Measurements from ENCODE around the gene ANAPC15. TPM values are rescaled to one million over a fixed set of nuclear protein-coding genes. Genes with fewer than 3 reads are reported as not detected.

Gene ANAPC15
- total and polyA plus RNA-seq, 2 of the 13 experiments (the other 11 are each of a cell fraction or from before 2014, with no cell fraction given): 18.8 to 25.7 TPM

DNA sequence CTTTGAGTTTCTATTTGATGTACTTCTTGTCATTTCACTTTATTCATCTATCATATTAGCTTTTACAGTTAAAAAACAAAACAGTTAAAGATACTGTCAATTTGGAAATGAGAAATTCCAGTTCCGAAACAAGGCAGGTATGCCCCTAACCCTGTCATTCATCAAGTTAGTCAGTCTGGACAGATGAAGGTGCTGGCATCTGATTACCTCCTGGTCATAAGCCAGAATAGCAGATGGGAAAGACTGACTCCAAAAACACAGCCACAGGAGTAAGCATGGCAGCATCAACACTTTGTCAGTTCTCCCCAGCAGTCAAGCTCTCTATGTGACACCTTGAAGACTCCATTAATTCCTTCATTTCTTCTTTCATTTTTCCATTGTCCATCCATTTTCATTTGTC lies 27.5 kb downstream of the ANAPC15 start (continued):
- TF ChIP-seq MEIS1 (CRISPR knock-in tag; IDR thresholded peaks at IDR 0.05; ENCODE audit: borderline replicate concordance) (no peak), KAT8 (CRISPR knock-in tag; IDR thresholded peaks at IDR 0.05) (no peak), ZNF652 (CRISPR knock-in tag; IDR thresholded peaks at IDR 0.05; ENCODE audit: borderline replicate concordance, low read depth) (no peak), ZNF75D (CRISPR knock-in tag; IDR thresholded peaks at IDR 0.05; ENCODE audit: borderline replicate concordance) (no peak), XBP1 (CRISPR knock-in tag; IDR thresholded peaks at IDR 0.05) (no peak), ZNF660 (CRISPR knock-in tag; IDR thresholded peaks at IDR 0.05; ENCODE audit: borderline replicate concordance, low read depth) (no peak), ZNF451 (CRISPR knock-in tag; IDR thresholded peaks at IDR 0.05) (no peak), ZNF234 (CRISPR knock-in tag; conservative IDR thresholded peaks at IDR 0.05) (no peak), KLF15 (CRISPR knock-in tag; IDR thresholded peaks at IDR 0.05; ENCODE audit: borderline replicate concordance) (no peak), ZC3H4 (CRISPR knock-in tag; IDR thresholded peaks at IDR 0.05; ENCODE audit: borderline replicate concordance) (no peak), ZBTB20 (CRISPR knock-in tag; IDR thresholded peaks at IDR 0.05; ENCODE audit: borderline replicate concordance, low read depth) (no peak)

DNA sequence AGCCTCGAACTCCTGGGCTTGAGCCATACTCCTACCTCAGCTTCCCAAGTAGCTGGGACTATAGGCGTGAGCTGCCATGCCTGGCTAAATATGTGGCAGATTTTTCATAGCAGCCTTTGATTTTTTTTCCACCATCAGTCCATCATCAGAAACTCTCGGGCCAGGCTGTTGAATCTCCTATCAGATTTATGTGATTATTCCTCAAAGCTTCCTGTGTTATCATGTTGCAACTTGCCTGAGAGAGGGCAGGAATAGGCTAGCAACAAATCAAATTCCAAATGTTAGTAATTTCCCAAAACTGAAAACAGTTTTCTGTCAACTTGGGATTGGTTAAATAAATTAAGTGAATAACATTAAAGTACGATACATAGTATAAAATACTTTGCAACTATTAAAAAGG lies 28.4 kb downstream of the ANAPC15 start:
- in situ Hi-C loops (cut with HindIII; ENCODE audit: extremely low pct_ligation_motif_present, low pct_unique_long_range_greater_than_20kb): no loop called here
- POLR2A ChIA-PET: interaction anchor here (1.4 kb wide), 1 partner anchor 9 kb away, joined by 3 read pairs; no protein-coding TSS in a partner anchor
- WGBS (ENCODE audit: low lambda C conversion rate): 94% methylated on average over 4 of the region's 4 CpGs
- no peak for DNase-seq (ENCODE audit: low spot score)
- Histone ChIP-seq H3K27me3 (ENCODE audit: control insufficient read depth in 1 of 2, insufficient read depth in 2 of 2, low read length in 2 of 2) (no peaks in the 10 kb centered on the region; a peak in 1 of 5 replicates), H3K9ac (ENCODE audit: insufficient read depth, low read depth, low read length) (no peak overlapping the region), H3K4me1 (ENCODE audit: insufficient read depth, low read length) (peaks cover 12% of the 10 kb centered on the region), H3K9me3 (ENCODE audit: low read length) (no peaks in the 10 kb centered on the region), H2AFZ (ENCODE audit: low read length) (no peak overlapping the region), H3K36me3 (replicated peaks in 1 of 2; ENCODE audit: control insufficient read depth in 1 of 2, insufficient read depth in 2 of 2, low read length in 2 of 2) (peaks cover 0 to 1% of the 10 kb centered on the region in 2 experiments; a peak in 1 of 5 replicates), H4K20me1 (ENCODE audit: insufficient read depth, low read length) (no peaks in the 10 kb centered on the region), H3K4me2 (ENCODE audit: low read depth, low read length) (no peak overlapping the region), H3K27ac (ENCODE audit: extremely low read length, insufficient read depth, low read length) (no peak overlapping the region), H3K79me2 (ENCODE audit: insufficient read depth, low read length) (peaks cover 9% of the 10 kb centered on the region), H3K4me3 (replicated peaks in 1 of 3; ENCODE audit: insufficient read depth in 1 of 3, low read depth in 2 of 3, low read length in 3 of 3) (no peak overlapping the region)
- ATAC-seq: no peak
- no TSS peak for BruUV-seq (replicated peaks)
- intact Hi-C loops (cut with micrococcal nuclease; ENCODE audit: unreplicated experiment): no loop called here
- CTCF ChIA-PET (ENCODE audit: low intra/inter-chr PET ratio, low total read pairs): no interaction called here
- no peak for FAIRE-seq
- TF ChIP-seq PAF1 (CRISPR knock-in tag; IDR thresholded peaks at IDR 0.05) (no peak), ZNF264 (CRISPR knock-in tag; IDR thresholded peaks at IDR 0.05) (no peak), ZNF629 (CRISPR knock-in tag; conservative IDR thresholded peaks at IDR 0.05) (no peak), KIAA2018 (CRISPR knock-in tag; IDR thresholded peaks at IDR 0.05; ENCODE audit: borderline replicate concordance) (no peak), ZFP62 (CRISPR knock-in tag; IDR thresholded peaks at IDR 0.05) (no peak)
